GM18499 (cell line): ENCODE data around the gene NMBR.
"Not testable (repeated sequence)": the region's sequence is repeated elsewhere in the genome, so short reads cannot be mapped to it uniquely, and the experiment has no call there.

ENCODE experiments used
- ATAC-seq: cut with Tn5 transposase; IDR thresholded peaks from one replicate; pipeline ENCODE4 v1.9.1; 2021; ENCODE audit warnings: moderate number of reproducible peaks; ENCODE audit not compliant: insufficient read depth, unreplicated experiment

Gene NMBR

GRCh38 chr6:142074516-142074915 lies 72.4 kb downstream of the NMBR start:
- no peak for ATAC-seq

- no peak for ATAC-seq
Measured at GRCh38 chr6:142071981-142072380, 74.9 kb downstream of the NMBR start.

- no peak for ATAC-seq
Measured at GRCh38 chr6:142068416-142068815, 78.5 kb downstream of the NMBR start.

- ATAC-seq = not testable (repeated sequence)
Measured at GRCh38 chr6:142062861-142063260, 84.1 kb downstream of the NMBR start.

- no peak for ATAC-seq
Measured at GRCh38 chr6:142058551-142059290, 88.2 kb downstream of the NMBR start.

GRCh38 chr6:142055219-142055618 lies 91.7 kb downstream of the NMBR start:
- ATAC-seq = peak; percentile 91

GRCh38 chr6:142051404-142051803 lies 95.5 kb downstream of the NMBR start:
- ATAC-seq = no peak

- ATAC-seq = no peak
Measured at GRCh38 chr6:142048593-142048980, 98.3 kb downstream of the NMBR start.

GRCh38 chr6:142047934-142048592 lies 98.9 kb downstream of the NMBR start:
- ATAC-seq = no peak

- ATAC-seq = no peak
Measured at GRCh38 chr6:142045380-142046278, 101.3 kb downstream of the NMBR start.

- no peak for ATAC-seq
Measured at GRCh38 chr6:142035890-142036289, 111.0 kb downstream of the NMBR start.

GRCh38 chr6:142031035-142031434 lies 115.9 kb downstream of the NMBR start:
- no peak for ATAC-seq

- no peak for ATAC-seq
Measured at GRCh38 chr6:142030115-142030619, 116.8 kb downstream of the NMBR start.

GRCh38 chr6:142028527-142028926 lies 118.4 kb downstream of the NMBR start:
- no peak for ATAC-seq

- not testable (repeated sequence) for ATAC-seq
Measured at GRCh38 chr6:142027804-142028203, 119.1 kb downstream of the NMBR start.

GRCh38 chr6:142027074-142027473 lies 119.8 kb downstream of the NMBR start:
- ATAC-seq = no peak

GRCh38 chr6:142026471-142026870 lies 120.5 kb downstream of the NMBR start:
- ATAC-seq = no peak
